Breast epithelium (tissue), 3 donors: ENCODE data around the gene DYSF.

Source experiments
- POLR2A ChIP-seq: fragments of 450-650 bp; IDR thresholded peaks from one replicate; pipeline ENCODE4 v1.6.1; 2016; ENCODE audit warnings: antibody characterized with exemption, mild to moderate bottlenecking, moderate library complexity
- POLR2AphosphoS5 ChIP-seq, 3 donors: sonication (generic); formaldehyde crosslinking; IDR thresholded peaks; one replicate each; pipeline ENCODE4 v1.6.1; 2017; ENCODE audit warnings: antibody characterized with exemption in 3 of 3
- TF ChIP-seq, protein P1 (sequence below), 3 donors: fragments of 450-650 bp; IDR thresholded peaks; one replicate each; pipeline ENCODE4 v1.5.1; 2016 to 2017; ENCODE audit warnings: antibody characterized with exemption in 3 of 3, mild to moderate bottlenecking in 3 of 3, moderate library complexity in 3 of 3

DNA sequence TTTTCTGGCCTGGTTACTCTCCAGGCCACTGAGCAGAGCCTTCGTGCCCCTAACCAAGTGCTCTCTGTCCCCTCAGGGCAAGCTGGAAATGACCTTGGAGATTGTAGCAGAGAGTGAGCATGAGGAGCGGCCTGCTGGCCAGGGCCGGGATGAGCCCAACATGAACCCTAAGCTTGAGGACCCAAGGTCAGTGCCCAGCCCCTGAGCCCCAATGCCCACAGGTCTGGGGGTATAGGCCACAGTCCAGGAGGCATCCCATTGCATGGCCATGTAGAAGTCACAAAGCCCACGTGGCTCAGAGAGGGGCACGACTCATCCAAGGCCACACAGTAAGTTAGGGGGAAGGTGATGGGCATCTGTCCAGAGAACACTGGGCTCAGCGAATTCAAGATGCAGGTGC lies 227.6 kb downstream of the DYSF start:
- TF ChIP-seq, protein P1, sequence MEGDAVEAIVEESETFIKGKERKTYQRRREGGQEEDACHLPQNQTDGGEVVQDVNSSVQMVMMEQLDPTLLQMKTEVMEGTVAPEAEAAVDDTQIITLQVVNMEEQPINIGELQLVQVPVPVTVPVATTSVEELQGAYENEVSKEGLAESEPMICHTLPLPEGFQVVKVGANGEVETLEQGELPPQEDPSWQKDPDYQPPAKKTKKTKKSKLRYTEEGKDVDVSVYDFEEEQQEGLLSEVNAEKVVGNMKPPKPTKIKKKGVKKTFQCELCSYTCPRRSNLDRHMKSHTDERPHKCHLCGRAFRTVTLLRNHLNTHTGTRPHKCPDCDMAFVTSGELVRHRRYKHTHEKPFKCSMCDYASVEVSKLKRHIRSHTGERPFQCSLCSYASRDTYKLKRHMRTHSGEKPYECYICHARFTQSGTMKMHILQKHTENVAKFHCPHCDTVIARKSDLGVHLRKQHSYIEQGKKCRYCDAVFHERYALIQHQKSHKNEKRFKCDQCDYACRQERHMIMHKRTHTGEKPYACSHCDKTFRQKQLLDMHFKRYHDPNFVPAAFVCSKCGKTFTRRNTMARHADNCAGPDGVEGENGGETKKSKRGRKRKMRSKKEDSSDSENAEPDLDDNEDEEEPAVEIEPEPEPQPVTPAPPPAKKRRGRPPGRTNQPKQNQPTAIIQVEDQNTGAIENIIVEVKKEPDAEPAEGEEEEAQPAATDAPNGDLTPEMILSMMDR (IDR thresholded peaks at IDR 0.05) = no peak
- TF ChIP-seq POLR2A (no peak), POLR2AphosphoS5 (IDR thresholded peaks at IDR 0.05) (no peak)
